Mucosa of rectum (tissue), 2 donors: ENCODE results near the gene TMEM170B.

Experiments used
- H3K27ac ChIP-seq, 2 donors: one replicate each; pipeline ENCODE4 v1.7.0; 2013; ENCODE audit warnings: inconsistent platforms in 2 of 2, low read depth in 2 of 2, low read length in 2 of 2
- H3K27me3 ChIP-seq, 2 donors: one replicate each; pipeline ENCODE4 v1.7.0; 2013; ENCODE audit warnings: low read length in 2 of 2; ENCODE audit not compliant: control insufficient read depth in 2 of 2, insufficient read depth in 2 of 2
- H3K36me3 ChIP-seq, 2 donors: one replicate each; pipeline ENCODE4 v1.7.0; 2013; ENCODE audit warnings: low read length in 2 of 2; ENCODE audit not compliant: control insufficient read depth in 2 of 2, insufficient read depth in 2 of 2
- H3K4me1 ChIP-seq, 2 donors: one replicate each; pipeline ENCODE4 v1.7.0; 2013; ENCODE audit warnings: low read length in 2 of 2, mild to moderate bottlenecking in 1 of 2; ENCODE audit not compliant: control insufficient read depth in 2 of 2, insufficient read depth in 2 of 2
- H3K4me3 ChIP-seq, 2 donors: one replicate each; pipeline ENCODE4 v1.7.0; 2013; ENCODE audit warnings: low read length in 2 of 2
- H3K9ac ChIP-seq, 2 donors: one replicate each; pipeline ENCODE4 v1.7.0; 2013; ENCODE audit warnings: low read length in 2 of 2, low read depth in 1 of 2, mild to moderate bottlenecking in 1 of 2
- H3K9me3 ChIP-seq, 2 donors: one replicate each; pipeline ENCODE4 v1.7.0; 2013; ENCODE audit warnings: low read length in 2 of 2; ENCODE audit not compliant: control insufficient read depth in 2 of 2
- donor health status: healthy.
- donor health status: Normal muscosa, but diverticular disease.

The TMEM170B gene

GRCh38 chr6:11600251-11600650 is 62.7 kb downstream of the TMEM170B start:
- Histone ChIP-seq H3K9ac (no peak overlapping the region), H3K27me3 (no peaks in the 10 kb centered on the region), H3K27ac (no peak overlapping the region), H3K9me3 (no peaks in the 10 kb centered on the region), H3K4me1 (no peaks in the 10 kb centered on the region), H3K36me3 (no peaks in the 10 kb centered on the region), H3K4me3 (no peak overlapping the region)

GRCh38 chr6:11601776-11602605 is 64.4 kb downstream of the TMEM170B start:
- Histone ChIP-seq H3K36me3 (no peaks in the 10 kb centered on the region), H3K9me3 (no peaks in the 10 kb centered on the region), H3K9ac (no peak overlapping the region), H3K4me3 (no peak overlapping the region), H3K27me3 (no peaks in the 10 kb centered on the region), H3K27ac (no peak overlapping the region), H3K4me1 (peaks cover 0 to 2% of the 10 kb centered on the region in 2 donors)

GRCh38 chr6:11604215-11604614 is 66.7 kb downstream of the TMEM170B start:
- Histone ChIP-seq H3K4me3 (no peak overlapping the region), H3K27ac (no peak overlapping the region), H3K4me1 (peaks cover 0 to 3% of the 10 kb centered on the region in 2 donors), H3K27me3 (no peaks in the 10 kb centered on the region), H3K9ac (no peak overlapping the region), H3K36me3 (no peaks in the 10 kb centered on the region), H3K9me3 (no peaks in the 10 kb centered on the region)

- no peak overlapping the region for H3K27ac ChIP-seq
- H3K9me3 ChIP-seq, result no peaks in the 10 kb centered on the region
- no peaks in the 10 kb centered on the region for H3K27me3 ChIP-seq
- H3K4me3 ChIP-seq, result no peak overlapping the region
- H3K4me1 ChIP-seq, result peaks cover 0 to 3% of the 10 kb centered on the region in 2 donors
- no peak overlapping the region for H3K9ac ChIP-seq
- no peaks in the 10 kb centered on the region for H3K36me3 ChIP-seq
These were observed 67.4 kb downstream of the TMEM170B start for GRCh38 chr6:11604836-11605506.

- Histone ChIP-seq H3K36me3 (no peaks in the 10 kb centered on the region), H3K9ac (no peak overlapping the region), H3K9me3 (no peaks in the 10 kb centered on the region), H3K27me3 (no peaks in the 10 kb centered on the region), H3K27ac (no peak overlapping the region), H3K4me1 (peaks cover 0 to 3% of the 10 kb centered on the region in 2 donors), H3K4me3 (no peak overlapping the region)
These were observed 68.0 kb downstream of the TMEM170B start for GRCh38 chr6:11605507-11605905.

- no peak overlapping the region for H3K9ac ChIP-seq
- no peak overlapping the region for H3K4me3 ChIP-seq
- H3K9me3 ChIP-seq, result no peaks in the 10 kb centered on the region
- no peaks in the 10 kb centered on the region for H3K36me3 ChIP-seq
- H3K4me1 ChIP-seq, result peaks cover 0 to 3% of the 10 kb centered on the region in 2 donors
- H3K27ac ChIP-seq, result no peak overlapping the region
- H3K27me3 ChIP-seq, result no peaks in the 10 kb centered on the region
These were observed 68.8 kb downstream of the TMEM170B start for GRCh38 chr6:11606332-11606731.

- H3K4me3 ChIP-seq, result no peak overlapping the region
- H3K4me1 ChIP-seq, result peaks cover 0 to 3% of the 10 kb centered on the region in 2 donors
- no peaks in the 10 kb centered on the region for H3K27me3 ChIP-seq
- no peak overlapping the region for H3K27ac ChIP-seq
- no peaks in the 10 kb centered on the region for H3K36me3 ChIP-seq
- no peak overlapping the region for H3K9ac ChIP-seq
- no peaks in the 10 kb centered on the region for H3K9me3 ChIP-seq
These were observed 69.8 kb downstream of the TMEM170B start for GRCh38 chr6:11607383-11607782.

GRCh38 chr6:11608600-11609323 is 71.2 kb downstream of the TMEM170B start:
- peaks cover 0 to 3% of the 10 kb centered on the region in 2 donors for H3K4me1 ChIP-seq
- H3K27ac ChIP-seq, result no peak overlapping the region
- no peaks in the 10 kb centered on the region for H3K9me3 ChIP-seq
- H3K9ac ChIP-seq, result no peak overlapping the region
- H3K36me3 ChIP-seq, result no peaks in the 10 kb centered on the region
- no peak overlapping the region for H3K4me3 ChIP-seq
- no peaks in the 10 kb centered on the region for H3K27me3 ChIP-seq

- Histone ChIP-seq H3K9ac (no peak overlapping the region), H3K4me3 (no peak overlapping the region), H3K9me3 (no peaks in the 10 kb centered on the region), H3K4me1 (peaks cover 0 to 3% of the 10 kb centered on the region in 2 donors), H3K36me3 (no peaks in the 10 kb centered on the region), H3K27ac (no peak overlapping the region), H3K27me3 (no peaks in the 10 kb centered on the region)
These were observed 71.9 kb downstream of the TMEM170B start for GRCh38 chr6:11609324-11610071.
